ENCODE results near the gene CAMK1D. TPM values are rescaled to one million over a fixed set of nuclear protein-coding genes. Genes with fewer than 3 reads are reported as not detected.

The CAMK1D gene
- polyA plus RNA-seq, 12 donors, result 1.6 to 16.1 (median 3.5) TPM; not detected in 1

DNA sequence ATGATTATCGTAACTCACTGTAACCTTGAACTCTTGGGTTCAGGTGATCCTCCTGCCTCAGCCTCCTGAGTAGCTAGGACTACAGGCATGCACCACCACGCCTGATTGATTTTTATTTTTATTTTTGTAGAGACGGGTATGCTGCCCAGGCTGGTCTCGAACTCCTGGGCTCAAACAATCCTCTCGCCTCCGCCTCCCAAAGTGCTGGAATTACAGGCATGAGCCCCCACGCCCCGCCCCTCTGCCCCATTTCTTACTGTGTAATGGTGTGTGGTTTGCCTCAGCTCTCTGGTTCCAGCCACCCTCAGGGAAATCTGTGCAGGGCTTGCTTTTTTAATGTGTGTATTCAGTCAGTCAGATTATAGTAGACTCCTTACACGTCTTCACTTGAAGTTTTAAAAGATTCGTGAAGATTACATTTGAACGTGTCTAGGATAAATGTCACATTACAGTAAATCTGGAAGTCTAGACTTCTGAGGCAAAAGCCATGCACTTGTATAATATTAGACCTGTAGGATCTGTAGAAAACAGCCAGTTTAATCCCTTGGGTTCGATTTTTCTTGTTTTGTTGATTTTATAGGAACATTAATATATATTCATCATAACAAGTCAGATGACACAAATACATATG is 276.2 kb downstream of the CAMK1D start:
- no peak for DNase-seq

DNA sequence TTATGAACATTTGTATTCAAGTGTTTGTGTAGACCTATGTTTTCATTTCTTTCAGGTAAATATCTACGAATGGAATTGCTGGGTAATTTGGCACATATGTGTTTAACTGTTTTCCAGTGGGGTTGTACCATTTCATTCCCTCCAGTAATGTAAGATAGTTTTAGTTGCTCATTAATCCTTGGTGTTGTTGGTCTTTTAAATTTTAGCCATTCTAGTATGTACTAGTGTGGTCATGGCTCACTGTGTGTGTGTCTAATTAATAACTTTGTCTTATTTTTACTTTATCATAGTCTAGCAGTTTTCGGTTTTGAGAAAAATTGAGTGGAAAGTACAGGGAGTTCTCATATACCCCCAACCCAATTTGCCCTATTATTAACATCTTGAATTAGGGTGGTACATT is 278.8 kb downstream of the CAMK1D start:
- DNase-seq, result no peak

DNA sequence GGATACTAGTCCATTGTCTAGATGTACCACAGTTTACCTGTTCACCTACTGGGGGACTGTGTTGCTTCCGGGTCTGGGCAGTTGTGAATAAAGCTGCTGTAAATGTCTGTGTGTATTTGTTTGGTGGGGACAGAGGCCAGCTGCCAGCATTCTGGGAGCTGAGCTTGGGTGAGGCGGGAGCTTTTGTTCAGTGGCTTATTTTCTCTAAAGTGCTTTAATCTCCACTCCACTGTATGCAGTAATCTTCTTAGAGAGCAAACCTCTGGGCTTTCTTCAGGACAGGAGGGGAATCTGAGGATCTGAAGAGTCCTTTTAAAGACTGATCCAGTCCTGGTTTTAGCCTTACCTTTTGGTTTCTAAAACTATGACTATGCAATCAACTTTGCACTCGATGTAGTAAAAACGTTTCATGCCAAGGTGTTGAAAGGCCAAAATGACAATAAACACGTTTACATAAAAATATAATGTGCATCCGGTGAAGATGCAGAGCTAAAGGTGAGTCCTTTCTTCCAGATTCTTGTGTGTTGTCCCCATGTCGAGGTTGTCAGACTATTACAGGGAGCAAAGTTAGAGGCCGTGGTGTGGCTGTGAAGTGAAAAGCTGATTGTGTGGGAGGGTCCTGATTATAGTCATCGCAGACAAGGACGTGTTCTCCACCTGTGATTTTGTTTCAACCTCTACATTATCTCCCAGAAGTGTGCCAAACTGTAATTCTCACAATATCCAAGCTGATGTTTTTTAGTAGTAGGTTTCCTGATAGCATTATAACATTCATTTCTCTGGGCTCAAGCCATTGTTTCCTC is 279.8 kb downstream of the CAMK1D start:
- no peak for DNase-seq

DNA sequence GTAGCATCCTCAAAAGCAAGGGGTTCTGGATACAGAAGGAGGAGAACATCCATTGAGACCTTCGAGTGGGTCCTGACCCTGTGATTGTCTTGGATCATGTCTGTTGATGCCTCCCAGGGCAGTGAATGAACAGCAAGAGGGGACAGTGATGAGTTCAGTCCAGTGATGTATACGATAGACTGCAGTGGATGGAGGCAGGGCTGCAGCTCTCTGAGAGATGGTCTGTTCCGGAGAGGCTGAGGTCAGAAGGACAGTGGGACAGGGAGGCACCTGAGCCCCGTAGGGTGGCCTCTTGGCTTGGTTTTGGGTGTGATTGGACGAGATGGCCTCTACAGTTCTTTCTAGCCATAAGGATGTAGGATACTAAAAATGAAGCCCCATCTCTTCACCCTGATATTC is 280.4 kb downstream of the CAMK1D start:
- no peak for DNase-seq

DNA sequence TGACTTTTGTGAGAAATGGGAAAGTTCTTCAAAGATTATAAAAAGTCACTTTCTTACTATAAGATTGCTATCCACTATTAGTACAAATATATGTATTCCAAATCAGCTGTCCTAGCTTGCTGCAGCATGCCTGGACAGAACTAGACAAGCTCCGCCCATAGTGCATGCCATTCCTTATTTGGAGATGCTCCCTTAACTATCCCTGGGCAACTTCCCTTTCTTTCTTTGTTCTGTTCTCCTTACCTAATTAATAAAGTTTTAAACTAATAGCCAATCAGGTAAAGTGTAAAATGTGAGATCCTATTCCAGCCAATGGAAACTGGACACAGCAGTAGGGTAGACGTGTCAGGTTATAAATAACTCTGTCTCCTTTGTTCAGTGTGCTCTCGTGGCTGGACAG is 281.9 kb downstream of the CAMK1D start:
- DNase-seq, result no peak

DNA sequence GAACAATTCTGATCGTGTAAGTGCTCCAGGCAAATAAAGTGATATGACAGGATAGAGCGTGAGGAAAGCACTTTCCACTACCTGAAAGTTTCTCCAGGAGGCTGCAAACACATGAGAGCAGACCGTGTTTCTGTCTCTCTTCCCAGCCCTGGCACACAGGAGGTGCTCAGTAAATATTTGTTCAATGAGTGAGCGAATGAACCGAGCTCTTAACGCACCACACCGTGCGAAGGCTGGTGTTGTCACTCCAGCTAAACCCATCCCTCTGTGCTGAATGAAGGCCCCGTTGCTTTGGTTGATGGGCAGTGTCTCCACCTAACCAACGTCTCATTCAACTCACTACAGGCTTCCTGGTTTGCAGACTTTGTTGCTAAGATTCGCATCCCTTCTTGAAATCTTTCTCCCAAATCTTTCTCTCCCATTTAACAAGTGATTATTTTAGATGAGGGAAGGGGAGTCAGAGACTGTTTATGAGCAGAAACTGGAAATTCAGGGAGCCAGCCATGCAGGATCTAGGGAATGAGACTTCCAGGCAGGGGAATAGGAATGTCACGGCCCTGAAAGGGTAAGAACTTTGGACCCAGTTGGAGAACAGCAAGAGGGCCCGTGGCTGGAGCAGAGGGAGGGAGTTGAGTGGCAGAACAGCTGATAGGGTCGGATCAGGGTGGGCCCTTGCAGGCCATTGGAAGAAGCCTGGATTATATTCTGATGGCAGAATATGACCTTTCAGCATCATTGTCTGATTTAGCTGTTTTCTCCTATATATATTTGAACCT is 282.6 kb downstream of the CAMK1D start:
- DNase-seq, result no peak

DNA sequence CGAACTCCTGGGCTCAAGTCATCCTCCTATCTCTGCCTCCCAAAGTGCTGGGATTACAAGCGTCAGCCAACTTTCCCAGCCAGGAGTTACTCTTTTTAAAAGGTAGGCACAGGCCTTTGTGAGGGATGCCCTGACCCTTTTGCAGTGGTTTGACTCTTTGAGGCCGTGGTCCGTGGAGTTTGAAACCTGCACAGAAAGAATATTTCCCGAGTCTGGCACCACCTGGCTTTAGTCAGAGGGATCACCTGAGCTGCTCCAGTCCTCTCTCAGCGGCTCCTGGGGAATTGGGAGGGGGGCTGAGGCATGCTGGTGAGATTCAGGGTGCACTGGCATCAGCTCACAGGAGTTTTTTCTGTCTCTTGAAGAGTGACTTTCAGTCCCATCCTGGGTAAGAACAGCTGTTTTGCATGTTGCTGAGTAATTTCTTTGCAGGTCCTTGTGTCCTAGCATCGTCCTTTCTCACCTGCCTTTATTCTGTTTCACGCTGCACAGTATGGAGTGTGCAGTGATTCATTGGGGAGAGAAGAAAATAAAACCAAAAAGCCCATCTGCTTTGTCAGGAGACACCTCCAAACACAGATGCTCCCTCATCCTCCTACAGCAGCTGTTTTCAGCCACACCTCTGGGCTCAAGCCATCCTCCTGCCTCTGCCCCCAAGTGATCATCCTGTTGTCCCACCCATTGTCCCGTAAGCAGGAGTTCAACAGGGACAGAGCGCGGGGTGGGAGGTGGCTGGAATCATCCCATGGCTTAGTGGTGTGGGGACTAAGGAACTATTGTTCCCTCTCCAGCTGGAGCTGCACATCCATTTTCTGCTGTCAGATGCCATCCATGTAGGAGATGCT is 284.7 kb downstream of the CAMK1D start:
- no peak for DNase-seq

DNA sequence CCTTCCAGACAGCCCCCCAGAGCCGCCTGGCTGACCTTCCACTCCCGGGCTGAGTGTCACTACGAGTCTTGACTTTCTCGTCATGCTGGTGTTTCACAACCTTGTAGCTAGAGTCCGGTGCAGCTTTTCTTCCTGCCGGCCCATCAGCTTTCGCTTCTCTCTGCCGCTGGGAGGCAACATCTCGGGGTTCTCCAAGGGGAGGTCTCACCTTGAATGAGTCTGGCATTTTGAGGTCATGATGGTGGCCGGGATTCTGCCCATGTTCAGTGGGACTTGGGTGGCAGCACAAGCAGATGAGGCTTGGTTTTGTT is 285.2 kb downstream of the CAMK1D start:
- no peak for DNase-seq

DNA sequence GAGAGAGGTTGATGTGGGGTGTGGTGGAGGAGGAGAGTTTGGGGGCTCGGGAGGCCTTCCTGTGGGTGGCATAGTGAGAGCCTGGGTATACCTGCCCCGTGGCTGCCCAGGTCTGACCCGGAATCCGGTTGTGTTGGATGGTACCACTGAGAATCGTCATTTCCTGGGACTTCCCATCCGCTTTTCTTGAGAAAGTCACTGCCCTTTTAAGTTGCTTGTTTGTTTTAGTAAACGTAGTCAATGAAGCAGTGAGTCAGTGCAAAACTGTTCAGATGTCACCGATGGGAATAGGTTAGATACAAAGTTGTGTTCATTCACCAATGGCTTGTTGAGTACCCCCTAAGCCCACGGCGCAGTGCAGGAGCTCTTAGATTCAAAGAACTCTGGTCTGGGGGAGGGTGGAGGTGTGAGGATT is 285.8 kb downstream of the CAMK1D start:
- DNase-seq, result no peak

DNA sequence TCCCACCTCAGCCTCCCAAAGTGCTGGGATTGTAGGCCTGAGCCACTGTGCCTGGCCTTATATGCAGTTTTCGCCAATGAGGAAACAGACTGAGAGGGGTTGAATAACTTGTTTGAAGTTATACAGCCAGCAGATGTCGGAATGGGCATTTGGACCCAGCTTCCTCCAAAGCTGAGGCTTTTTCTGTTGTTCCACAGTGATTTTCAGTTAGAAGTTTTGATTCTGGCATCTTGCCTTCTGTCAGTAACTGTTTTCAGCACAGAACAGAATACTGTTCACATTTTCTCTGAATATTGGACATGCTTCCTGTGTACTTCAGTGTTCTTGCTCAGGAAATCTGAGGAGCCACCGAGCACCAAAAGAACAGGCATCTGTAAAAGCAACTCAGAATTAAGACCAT is 287.2 kb downstream of the CAMK1D start:
- DNase-seq, result no peak

DNA sequence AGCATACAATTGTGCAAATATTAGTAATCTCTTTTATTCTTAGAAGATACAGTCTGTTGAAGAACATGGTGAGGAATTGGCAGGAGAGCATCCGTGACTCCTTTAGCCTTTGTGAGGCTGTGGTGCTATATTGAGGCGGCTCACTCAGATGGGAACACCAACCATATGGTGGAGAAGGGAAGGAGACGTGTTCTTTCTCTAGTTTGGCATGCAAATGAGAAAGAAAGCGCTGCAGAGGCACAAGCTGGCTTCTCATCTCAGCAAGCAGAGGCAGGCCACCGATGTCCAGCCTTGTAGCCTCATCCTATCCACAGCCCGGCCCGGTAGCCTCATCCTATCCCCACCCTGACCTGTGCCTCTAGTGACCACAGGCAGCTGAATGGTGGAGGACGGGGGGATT is 288.3 kb downstream of the CAMK1D start:
- DNase-seq, result no peak

DNA sequence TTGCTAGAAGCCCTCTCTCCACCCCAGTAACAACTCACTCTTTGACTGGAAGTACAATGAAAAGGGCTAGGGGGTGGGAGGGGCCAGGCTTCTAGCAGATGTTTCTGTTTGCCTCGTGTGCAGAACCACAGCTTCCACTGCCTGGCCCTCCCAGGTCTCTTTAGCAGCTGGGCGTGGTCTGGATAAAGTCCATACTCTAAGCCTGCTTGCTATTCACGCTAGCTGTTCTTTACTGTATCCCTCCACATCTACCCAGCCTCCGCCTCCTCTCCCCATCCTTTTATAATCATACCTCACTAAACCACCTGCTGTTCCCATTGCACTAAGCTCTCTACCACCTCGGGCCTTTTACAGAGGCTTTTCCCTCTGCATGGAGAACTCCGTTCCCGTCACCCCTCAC is 288.8 kb downstream of the CAMK1D start:
- DNase-seq, result no peak

DNA sequence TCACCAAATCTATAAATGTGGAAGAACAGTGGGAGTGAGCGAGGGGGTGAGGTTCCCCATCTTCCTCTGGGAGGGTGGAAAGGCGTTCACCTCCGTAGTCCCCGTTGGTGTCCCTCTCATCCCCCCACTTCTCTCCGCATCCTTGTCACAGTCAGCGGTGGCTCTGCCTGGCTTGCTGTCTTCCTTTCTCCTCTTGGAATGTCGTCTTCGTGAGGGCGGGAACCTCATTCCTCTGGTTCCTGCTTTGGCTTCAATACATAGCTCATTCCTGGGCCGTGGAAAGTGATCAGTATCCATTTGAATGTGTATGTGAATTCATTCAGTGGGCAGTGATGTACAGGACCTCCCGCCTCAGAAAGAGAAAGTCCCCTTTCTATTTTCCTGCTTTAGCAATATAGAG is 289.4 kb downstream of the CAMK1D start:
- no peak for DNase-seq

DNA sequence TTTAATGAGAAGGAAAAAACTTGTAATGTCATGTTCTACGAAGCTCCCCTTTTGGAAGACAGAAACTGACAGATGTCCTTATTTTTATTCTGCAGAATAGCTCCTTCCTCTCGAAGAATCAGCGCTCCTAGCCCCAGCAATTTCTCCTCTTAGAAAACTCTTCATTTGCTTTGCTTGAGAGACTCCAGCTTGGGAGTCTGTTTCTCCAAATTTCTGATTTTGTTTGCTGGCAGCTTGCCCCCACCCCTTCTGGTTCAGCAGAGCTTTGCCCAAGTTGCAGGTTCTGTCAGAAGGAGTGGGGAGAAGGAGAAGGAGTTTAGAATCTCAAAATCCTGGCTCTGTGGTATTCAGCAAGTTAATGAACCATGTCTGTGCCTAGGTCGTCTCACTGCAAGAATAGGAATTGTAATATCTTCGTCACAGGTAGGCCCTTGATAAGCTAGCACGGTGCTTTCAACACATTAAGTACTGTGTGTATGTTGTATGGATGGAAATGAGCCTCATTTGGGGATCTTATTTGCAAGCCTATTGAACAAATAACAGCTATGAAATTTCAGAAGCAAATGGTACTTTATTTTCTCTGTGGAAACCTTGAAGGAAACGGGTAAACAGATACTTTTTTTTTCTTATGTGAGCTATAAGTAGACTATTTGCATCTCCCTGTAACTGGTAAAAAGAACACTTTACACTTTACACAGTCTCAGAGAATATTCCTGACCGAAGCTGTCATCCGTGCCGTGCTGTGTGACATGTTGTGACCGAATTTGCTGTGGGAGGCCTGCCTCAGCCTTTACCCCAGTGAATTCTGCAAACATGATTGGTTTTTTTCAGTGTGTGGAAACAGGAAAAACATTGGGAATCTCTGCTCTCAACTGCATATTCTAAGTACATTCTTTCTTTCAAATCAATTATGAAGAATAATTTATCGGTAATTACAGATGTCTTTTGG is 290.9 kb downstream of the CAMK1D start:
- no peak for DNase-seq

DNA sequence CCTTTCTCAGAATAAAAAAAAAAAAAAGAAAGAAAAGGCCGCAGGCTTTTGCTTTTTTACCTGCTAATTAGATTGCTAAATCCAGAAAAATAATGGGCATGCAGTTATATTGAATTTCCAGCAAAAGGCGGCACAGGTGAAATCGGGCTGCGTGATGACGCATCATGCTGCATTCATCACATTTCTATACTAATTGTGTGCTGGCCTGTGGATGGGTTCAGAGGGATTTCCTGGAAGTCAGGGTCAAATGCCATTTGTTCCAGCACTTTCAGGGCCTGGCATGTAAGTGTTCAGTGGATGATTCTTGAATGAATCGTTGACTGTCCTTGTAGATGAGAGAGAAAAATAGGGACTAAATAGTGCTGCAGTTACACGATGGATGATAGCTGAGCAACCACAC is 292.7 kb downstream of the CAMK1D start:
- DNase-seq, result no peak

DNA sequence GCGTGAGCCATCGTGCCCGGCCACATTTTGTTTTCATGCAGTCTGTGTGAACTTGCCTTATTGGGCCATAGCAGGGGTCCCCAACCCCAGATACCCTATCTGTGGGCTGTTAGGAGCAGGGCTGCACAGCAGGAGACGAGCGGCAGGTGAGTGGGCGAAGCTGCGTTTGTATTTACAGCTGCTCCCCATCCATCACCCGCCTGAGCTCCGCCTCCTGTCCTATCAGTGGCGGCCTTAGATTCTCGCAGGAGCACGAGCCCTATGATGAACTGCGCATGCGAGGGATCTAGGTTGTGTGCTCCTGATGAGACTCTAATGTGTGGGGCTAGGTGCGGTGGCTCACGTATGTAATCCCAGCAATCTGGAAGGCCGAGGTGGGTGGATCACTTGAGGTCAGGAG is 293.9 kb downstream of the CAMK1D start:
- no peak for DNase-seq

DNA sequence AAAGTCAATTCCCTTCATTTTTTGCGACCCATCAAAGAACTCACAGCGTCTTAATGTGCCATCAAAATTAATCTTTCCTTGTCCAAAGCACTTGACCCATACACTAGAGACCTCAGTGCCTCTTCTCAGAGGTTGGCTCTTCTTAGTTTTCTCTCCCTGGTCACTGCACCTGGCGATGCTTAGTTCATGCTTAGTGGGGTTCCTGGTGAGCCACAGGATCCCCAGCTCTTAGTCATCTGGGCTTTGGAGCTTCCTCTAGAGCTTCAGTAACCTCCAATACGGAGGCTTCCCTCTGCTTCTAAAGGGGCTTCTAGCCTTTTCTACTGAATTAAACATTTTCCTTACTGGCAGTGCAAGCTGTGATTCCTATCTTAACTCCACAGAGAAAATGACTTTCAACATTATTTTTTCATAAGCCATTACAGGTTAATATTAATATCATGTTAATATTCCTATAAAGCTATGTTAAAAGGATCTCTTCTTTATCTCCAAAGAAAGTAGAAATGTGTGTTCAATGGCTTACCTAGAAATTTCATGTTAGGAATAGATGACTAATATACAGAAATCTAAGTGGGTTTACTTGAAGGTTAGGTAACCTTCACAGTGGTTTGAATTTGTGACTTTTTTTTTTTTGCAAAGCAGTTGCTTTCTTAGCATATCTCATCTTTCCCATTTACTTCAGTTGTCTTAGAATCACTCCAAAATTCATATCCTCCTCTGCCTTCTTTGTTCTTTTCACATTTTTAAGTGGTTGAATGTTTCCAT is 295.2 kb downstream of the CAMK1D start:
- DNase-seq, result no peak

DNA sequence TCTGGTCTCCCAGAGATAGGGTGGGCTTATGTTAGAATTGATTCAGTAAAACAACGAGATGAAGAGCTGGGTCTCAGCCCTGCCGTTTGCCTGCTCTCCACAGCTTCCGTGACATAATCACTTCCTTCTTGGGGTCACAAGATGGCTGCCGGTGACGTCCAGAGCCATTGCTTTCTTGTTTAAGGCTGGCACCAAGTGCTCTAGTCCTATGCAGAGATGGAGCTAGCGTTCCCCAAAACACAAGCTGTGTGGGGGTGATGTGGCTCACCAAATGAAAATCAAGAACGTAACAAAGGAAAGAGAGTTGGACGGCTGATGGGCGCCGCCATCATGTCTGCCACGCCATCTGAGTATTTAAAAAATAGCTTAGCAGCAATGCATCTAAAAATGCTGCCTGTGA is 296.1 kb downstream of the CAMK1D start:
- no peak for DNase-seq

DNA sequence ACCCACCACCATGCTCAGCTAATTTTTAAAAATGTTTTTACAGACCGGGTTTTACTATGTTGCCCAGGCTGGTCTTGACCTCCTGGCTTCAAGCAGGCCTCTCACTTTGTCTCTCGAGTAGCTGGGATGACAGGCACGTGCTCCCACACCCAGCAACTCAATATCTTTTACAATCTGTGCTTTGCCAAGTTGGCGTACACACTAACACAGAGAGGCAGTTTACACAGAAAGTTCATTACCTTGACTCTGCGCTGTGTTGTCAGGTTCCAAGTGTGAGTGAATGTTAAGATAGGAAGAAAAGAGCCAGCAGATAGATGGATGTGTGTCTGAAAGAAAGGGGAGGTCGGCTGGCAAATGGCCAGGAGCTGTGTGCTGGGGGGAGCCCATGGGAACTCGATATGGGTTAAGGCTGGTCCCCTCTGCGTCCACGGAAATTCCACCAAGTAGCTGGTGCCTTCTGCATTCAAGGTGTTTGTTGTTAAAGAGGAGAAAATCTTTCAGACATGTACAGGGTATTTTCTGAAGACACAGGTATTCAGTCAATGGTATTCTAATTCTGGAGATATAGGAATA is 299.8 kb downstream of the CAMK1D start:
- DNase-seq, result no peak

DNA sequence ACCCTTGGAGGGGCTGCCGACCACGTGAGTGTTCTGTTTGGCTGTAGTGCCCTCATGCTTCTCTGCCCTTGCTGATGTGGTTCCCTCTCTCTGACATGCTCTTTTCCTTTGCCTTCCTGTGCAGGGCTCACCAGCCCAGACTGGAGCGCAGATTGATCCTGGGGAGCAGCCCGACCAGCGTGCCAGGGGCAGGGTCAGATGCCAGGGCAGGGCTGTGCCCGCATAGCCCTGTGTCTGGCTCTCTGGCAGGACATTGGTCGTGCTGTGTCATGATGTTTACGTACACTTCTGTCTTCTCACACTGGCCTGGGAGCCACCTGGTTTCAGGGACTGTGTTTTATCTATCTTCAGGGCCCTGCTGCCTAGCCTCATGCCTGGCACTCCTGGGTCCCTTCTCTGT is 300.8 kb downstream of the CAMK1D start:
- DNase-seq, result no peak
